ENCODE measurements around the gene TET2.

The TET2 gene

GRCh38 chr4:105181259-105181658 lies 34.6 kb downstream of the TET2 start:
- no peaks in the 10 kb centered on the region for H3K9me3 ChIP-seq (ENCODE audit: control insufficient read depth, low read length)
- H3K4me3 ChIP-seq (ENCODE audit: insufficient read depth, low read depth, low read length) = no peak overlapping the region
- H3K27me3 ChIP-seq (ENCODE audit: control insufficient read depth, insufficient read depth, low read length, poor library complexity, severe bottlenecking) = no peaks in the 10 kb centered on the region
- H3K27ac ChIP-seq (ENCODE audit: insufficient read depth, low read depth, low read length, poor library complexity, severe bottlenecking) = peak overlapping the region; percentile 82
- peaks cover 8% of the 10 kb centered on the region for H3K4me1 ChIP-seq (ENCODE audit: control insufficient read depth, insufficient read depth, low read length)
- 41 to 55% methylated on average over 2 of the region's 2 CpGs for WGBS, 2 experiments
- H3K36me3 ChIP-seq (ENCODE audit: control insufficient read depth, insufficient read depth, low read length) = no peaks in the 10 kb centered on the region

GRCh38 chr4:105182211-105182610 lies 35.5 kb downstream of the TET2 start:
- no peak overlapping the region for H3K27ac ChIP-seq (ENCODE audit: insufficient read depth, low read depth, low read length, poor library complexity, severe bottlenecking)
- WGBS, 2 experiments = no CpG with 5 or more reads among the region's 3 CpGs
- no peak overlapping the region for H3K4me3 ChIP-seq (ENCODE audit: insufficient read depth, low read depth, low read length)
- H3K4me1 ChIP-seq (ENCODE audit: control insufficient read depth, insufficient read depth, low read length) = peaks cover 8% of the 10 kb centered on the region
- H3K36me3 ChIP-seq (ENCODE audit: control insufficient read depth, insufficient read depth, low read length) = no peaks in the 10 kb centered on the region
- H3K9me3 ChIP-seq (ENCODE audit: control insufficient read depth, low read length) = no peaks in the 10 kb centered on the region
- no peaks in the 10 kb centered on the region for H3K27me3 ChIP-seq (ENCODE audit: control insufficient read depth, insufficient read depth, low read length, poor library complexity, severe bottlenecking)

- no peaks in the 10 kb centered on the region for H3K36me3 ChIP-seq (ENCODE audit: control insufficient read depth, insufficient read depth, low read length)
- H3K9me3 ChIP-seq (ENCODE audit: control insufficient read depth, low read length) = no peaks in the 10 kb centered on the region
- peaks cover 8% of the 10 kb centered on the region for H3K4me1 ChIP-seq (ENCODE audit: control insufficient read depth, insufficient read depth, low read length)
- WGBS, 2 experiments = 92 to 98% methylated on average over 1 to 2 of the region's 2 CpGs
- H3K4me3 ChIP-seq (ENCODE audit: insufficient read depth, low read depth, low read length) = no peak overlapping the region
- H3K27ac ChIP-seq (ENCODE audit: insufficient read depth, low read depth, low read length, poor library complexity, severe bottlenecking) = no peak overlapping the region
- H3K27me3 ChIP-seq (ENCODE audit: control insufficient read depth, insufficient read depth, low read length, poor library complexity, severe bottlenecking) = no peaks in the 10 kb centered on the region
Observed at GRCh38 chr4:105184316-105184980, 37.8 kb downstream of the TET2 start.

- Histone ChIP-seq H3K9me3 (ENCODE audit: control insufficient read depth, low read length) (no peaks in the 10 kb centered on the region), H3K27me3 (ENCODE audit: control insufficient read depth, insufficient read depth, low read length, poor library complexity, severe bottlenecking) (no peaks in the 10 kb centered on the region), H3K36me3 (ENCODE audit: control insufficient read depth, insufficient read depth, low read length) (no peaks in the 10 kb centered on the region), H3K27ac (ENCODE audit: insufficient read depth, low read depth, low read length, poor library complexity, severe bottlenecking) (no peak overlapping the region), H3K4me1 (ENCODE audit: control insufficient read depth, insufficient read depth, low read length) (no peaks in the 10 kb centered on the region), H3K4me3 (ENCODE audit: insufficient read depth, low read depth, low read length) (no peak overlapping the region)
- 97% methylated on average over 2 of the region's 2 CpGs for WGBS, 2 experiments
Observed at GRCh38 chr4:105186701-105187161, 40.1 kb downstream of the TET2 start.

- Histone ChIP-seq H3K27me3 (ENCODE audit: control insufficient read depth, insufficient read depth, low read length, poor library complexity, severe bottlenecking) (no peaks in the 10 kb centered on the region), H3K36me3 (ENCODE audit: control insufficient read depth, insufficient read depth, low read length) (no peaks in the 10 kb centered on the region), H3K4me1 (ENCODE audit: control insufficient read depth, insufficient read depth, low read length) (no peaks in the 10 kb centered on the region), H3K9me3 (ENCODE audit: control insufficient read depth, low read length) (no peaks in the 10 kb centered on the region), H3K4me3 (ENCODE audit: insufficient read depth, low read depth, low read length) (no peak overlapping the region), H3K27ac (ENCODE audit: insufficient read depth, low read depth, low read length, poor library complexity, severe bottlenecking) (no peak overlapping the region)
- WGBS, 2 experiments = 78 to 90% methylated on average over 2 of the region's 2 CpGs
Observed at GRCh38 chr4:105189855-105190650, 43.4 kb downstream of the TET2 start.

GRCh38 chr4:105191621-105192210 lies 45.0 kb downstream of the TET2 start:
- Histone ChIP-seq H3K27me3 (ENCODE audit: control insufficient read depth, insufficient read depth, low read length, poor library complexity, severe bottlenecking) (no peaks in the 10 kb centered on the region), H3K4me3 (ENCODE audit: insufficient read depth, low read depth, low read length) (no peak overlapping the region), H3K36me3 (ENCODE audit: control insufficient read depth, insufficient read depth, low read length) (no peaks in the 10 kb centered on the region), H3K4me1 (ENCODE audit: control insufficient read depth, insufficient read depth, low read length) (no peaks in the 10 kb centered on the region), H3K27ac (ENCODE audit: insufficient read depth, low read depth, low read length, poor library complexity, severe bottlenecking) (no peak overlapping the region), H3K9me3 (ENCODE audit: control insufficient read depth, low read length) (no peaks in the 10 kb centered on the region)
- WGBS, 2 experiments = 61 to 83% methylated on average over 1 to 3 of the region's 3 CpGs

GRCh38 chr4:105192474-105192873 lies 45.8 kb downstream of the TET2 start:
- Histone ChIP-seq H3K4me1 (ENCODE audit: control insufficient read depth, insufficient read depth, low read length) (no peaks in the 10 kb centered on the region), H3K27me3 (ENCODE audit: control insufficient read depth, insufficient read depth, low read length, poor library complexity, severe bottlenecking) (no peaks in the 10 kb centered on the region), H3K27ac (ENCODE audit: insufficient read depth, low read depth, low read length, poor library complexity, severe bottlenecking) (no peak overlapping the region), H3K4me3 (ENCODE audit: insufficient read depth, low read depth, low read length) (no peak overlapping the region), H3K36me3 (ENCODE audit: control insufficient read depth, insufficient read depth, low read length) (no peaks in the 10 kb centered on the region), H3K9me3 (ENCODE audit: control insufficient read depth, low read length) (no peaks in the 10 kb centered on the region)

- Histone ChIP-seq H3K36me3 (ENCODE audit: control insufficient read depth, insufficient read depth, low read length) (no peaks in the 10 kb centered on the region), H3K4me3 (ENCODE audit: insufficient read depth, low read depth, low read length) (no peak overlapping the region), H3K4me1 (ENCODE audit: control insufficient read depth, insufficient read depth, low read length) (no peaks in the 10 kb centered on the region), H3K9me3 (ENCODE audit: control insufficient read depth, low read length) (no peaks in the 10 kb centered on the region), H3K27ac (ENCODE audit: insufficient read depth, low read depth, low read length, poor library complexity, severe bottlenecking) (no peak overlapping the region), H3K27me3 (ENCODE audit: control insufficient read depth, insufficient read depth, low read length, poor library complexity, severe bottlenecking) (no peaks in the 10 kb centered on the region)
- 78 to 83% methylated on average over 1 of the region's 1 CpG for WGBS, 2 experiments
Observed at GRCh38 chr4:105192910-105193309, 46.2 kb downstream of the TET2 start.

- no peak overlapping the region for H3K4me3 ChIP-seq (ENCODE audit: insufficient read depth, low read depth, low read length)
- no peaks in the 10 kb centered on the region for H3K9me3 ChIP-seq (ENCODE audit: control insufficient read depth, low read length)
- 95 to 96% methylated on average over 2 of the region's 3 CpGs for WGBS, 2 experiments
- no peaks in the 10 kb centered on the region for H3K36me3 ChIP-seq (ENCODE audit: control insufficient read depth, insufficient read depth, low read length)
- no peaks in the 10 kb centered on the region for H3K4me1 ChIP-seq (ENCODE audit: control insufficient read depth, insufficient read depth, low read length)
- no peak overlapping the region for H3K27ac ChIP-seq (ENCODE audit: insufficient read depth, low read depth, low read length, poor library complexity, severe bottlenecking)
- H3K27me3 ChIP-seq (ENCODE audit: control insufficient read depth, insufficient read depth, low read length, poor library complexity, severe bottlenecking) = no peaks in the 10 kb centered on the region
Observed at GRCh38 chr4:105193536-105193935, 46.9 kb downstream of the TET2 start.

All from ectodermal cell (in vitro differentiated cells).